Prostate gland (tissue), 2 donors: ENCODE data around the gene ATP13A3.

Source experiments
- POLR2A ChIP-seq: fragments of 450-650 bp; IDR thresholded peaks from one replicate; pipeline ENCODE4 v1.6.1; 2016; ENCODE audit warnings: antibody characterized with exemption, mild to moderate bottlenecking
- POLR2AphosphoS5 ChIP-seq: sonication (generic); formaldehyde crosslinking; IDR thresholded peaks from one replicate; pipeline ENCODE4 v1.6.1; 2017; ENCODE audit warnings: antibody characterized with exemption
- TF ChIP-seq, protein P1 (sequence below), 4 experiments: fragments of 200-600 bp in 2 of 4; fragments of 450-650 bp in 2 of 4; sonication (generic) in 2 of 4; IDR thresholded peaks; 1 replicate in 3 of 4; 2 replicates in 1 of 4; pipeline ENCODE4 v1.5.1; 2016 to 2019; ENCODE audit warnings: antibody characterized with exemption in 4 of 4, mild to moderate bottlenecking in 2 of 4, moderate library complexity in 2 of 4

DNA sequence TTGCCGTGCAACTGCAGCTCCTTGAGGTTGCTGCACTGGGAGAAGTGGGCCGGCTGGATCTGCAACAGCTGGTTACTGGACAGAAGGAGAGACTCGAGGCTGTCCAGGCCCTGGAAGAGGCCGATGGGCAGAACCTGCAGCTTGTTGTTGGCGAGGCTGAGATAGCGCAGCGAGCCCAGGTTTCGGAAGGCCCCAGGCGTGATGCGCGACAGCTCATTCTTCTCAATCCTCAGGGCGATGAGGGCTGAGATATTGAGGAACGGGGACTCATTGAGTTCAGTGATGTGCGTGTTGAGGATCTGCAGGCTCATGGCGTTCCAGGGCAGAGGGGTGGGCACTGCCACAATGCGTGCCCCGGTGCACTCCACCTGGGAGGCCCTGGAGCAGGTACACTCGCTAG, 126.2 kb downstream of the ATP13A3 start:
- TF ChIP-seq, protein P1, sequence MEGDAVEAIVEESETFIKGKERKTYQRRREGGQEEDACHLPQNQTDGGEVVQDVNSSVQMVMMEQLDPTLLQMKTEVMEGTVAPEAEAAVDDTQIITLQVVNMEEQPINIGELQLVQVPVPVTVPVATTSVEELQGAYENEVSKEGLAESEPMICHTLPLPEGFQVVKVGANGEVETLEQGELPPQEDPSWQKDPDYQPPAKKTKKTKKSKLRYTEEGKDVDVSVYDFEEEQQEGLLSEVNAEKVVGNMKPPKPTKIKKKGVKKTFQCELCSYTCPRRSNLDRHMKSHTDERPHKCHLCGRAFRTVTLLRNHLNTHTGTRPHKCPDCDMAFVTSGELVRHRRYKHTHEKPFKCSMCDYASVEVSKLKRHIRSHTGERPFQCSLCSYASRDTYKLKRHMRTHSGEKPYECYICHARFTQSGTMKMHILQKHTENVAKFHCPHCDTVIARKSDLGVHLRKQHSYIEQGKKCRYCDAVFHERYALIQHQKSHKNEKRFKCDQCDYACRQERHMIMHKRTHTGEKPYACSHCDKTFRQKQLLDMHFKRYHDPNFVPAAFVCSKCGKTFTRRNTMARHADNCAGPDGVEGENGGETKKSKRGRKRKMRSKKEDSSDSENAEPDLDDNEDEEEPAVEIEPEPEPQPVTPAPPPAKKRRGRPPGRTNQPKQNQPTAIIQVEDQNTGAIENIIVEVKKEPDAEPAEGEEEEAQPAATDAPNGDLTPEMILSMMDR (IDR thresholded peaks at IDR 0.05), result no peak
- no peak for TF ChIP-seq POLR2A
- TF ChIP-seq POLR2AphosphoS5, result no peak
